ENCODE measurements around the gene GNS.

The GNS gene

GRCh38 chr12:64736771-64737170 lies 22.4 kb downstream of the GNS start:
- no peak for DNase-seq (ENCODE audit: low spot score)

GRCh38 chr12:64735442-64735841 lies 23.8 kb downstream of the GNS start:
- DNase-seq (ENCODE audit: low spot score): no peak

GRCh38 chr12:64733857-64734256 lies 25.3 kb downstream of the GNS start:
- no peak for DNase-seq (ENCODE audit: low spot score)

- no peak for DNase-seq (ENCODE audit: low spot score)
Measured at GRCh38 chr12:64731683-64732082, 27.5 kb downstream of the GNS start.

GRCh38 chr12:64730588-64730969 lies 28.6 kb downstream of the GNS start:
- DNase-seq (ENCODE audit: low spot score): no peak

- DNase-seq (ENCODE audit: low spot score): no peak
Measured at GRCh38 chr12:64729909-64730587, 29.2 kb downstream of the GNS start.

- DNase-seq (ENCODE audit: low spot score): no peak
Measured at GRCh38 chr12:64724201-64724745, 34.9 kb downstream of the GNS start.

- no peak for DNase-seq (ENCODE audit: low spot score)
Measured at GRCh38 chr12:64723630-64724029, 35.6 kb downstream of the GNS start.

GRCh38 chr12:64722835-64723234 lies 36.4 kb downstream of the GNS start:
- DNase-seq (ENCODE audit: low spot score): no peak

- DNase-seq (ENCODE audit: low spot score): no peak
Measured at GRCh38 chr12:64720884-64721283, 38.3 kb downstream of the GNS start.

- no peak for DNase-seq (ENCODE audit: low spot score)
Measured at GRCh38 chr12:64718649-64719048, 40.6 kb downstream of the GNS start.

- DNase-seq (ENCODE audit: low spot score): no peak
Measured at GRCh38 chr12:64716839-64717455, 42.3 kb downstream of the GNS start.

- DNase-seq (ENCODE audit: low spot score): no peak
Measured at GRCh38 chr12:64716371-64716770, 42.8 kb downstream of the GNS start.

GRCh38 chr12:64714551-64714968 lies 44.6 kb downstream of the GNS start:
- no peak for DNase-seq (ENCODE audit: low spot score)

- no peak for DNase-seq (ENCODE audit: low spot score)
Measured at GRCh38 chr12:64713376-64713775, 45.8 kb downstream of the GNS start.

- DNase-seq (ENCODE audit: low spot score): no peak
Measured at GRCh38 chr12:64709429-64709828, 49.8 kb downstream of the GNS start.

GRCh38 chr12:64707926-64708325 lies 51.3 kb downstream of the GNS start:
- no peak for DNase-seq (ENCODE audit: low spot score)

- no peak for DNase-seq (ENCODE audit: low spot score)
Measured at GRCh38 chr12:64707362-64707761, 51.8 kb downstream of the GNS start.

- DNase-seq (ENCODE audit: low spot score): no peak
Measured at GRCh38 chr12:64706857-64707256, 52.3 kb downstream of the GNS start.

- DNase-seq (ENCODE audit: low spot score): no peak
Measured at GRCh38 chr12:64706306-64706705, 52.9 kb downstream of the GNS start.

GRCh38 chr12:64701283-64701682 lies 57.9 kb downstream of the GNS start:
- DNase-seq (ENCODE audit: low spot score): no peak

GRCh38 chr12:64700532-64700931 lies 58.7 kb downstream of the GNS start:
- no peak for DNase-seq (ENCODE audit: low spot score)

- no peak for DNase-seq (ENCODE audit: low spot score)
Measured at GRCh38 chr12:64699504-64700115, 59.6 kb downstream of the GNS start.
